Stimulated activated CD8-positive, alpha-beta memory T cell treated with anti-CD3 and anti-CD28 coated beads, Interleukin-4, amount 100 ng/mL, for 48 hours (primary cell): ENCODE data around the gene LIG1.
A peak's percentile ranks its signal among the peaks of the same experiment; 100 is the strongest.
"Not testable (repeated sequence)": the region's sequence is repeated elsewhere in the genome, so short reads cannot be mapped to it uniquely, and the experiment has no call there.

Experiments
- DNase-seq: peaks from one replicate; pipeline ENCODE4 v3.0.0-alpha.2; 2020

The LIG1 gene

DNA sequence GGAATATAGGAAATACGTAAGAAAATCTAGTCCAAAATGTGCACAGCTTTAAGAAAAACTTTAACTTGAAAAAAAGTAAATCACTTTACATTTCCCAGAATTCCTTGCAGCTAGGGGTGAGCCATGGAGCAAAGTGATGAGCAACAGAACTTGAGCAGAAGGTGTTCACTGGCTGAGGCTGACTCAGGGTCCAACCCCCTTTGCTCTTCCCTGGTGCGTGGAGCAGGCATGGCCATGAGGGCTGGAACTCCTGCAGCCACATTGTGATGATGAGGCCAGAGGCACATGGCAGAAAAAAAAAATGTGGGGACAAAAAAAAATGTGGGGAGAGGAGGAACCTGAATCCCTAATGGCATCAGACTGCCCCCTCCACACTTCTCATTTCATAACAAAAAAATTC lies 49.6 kb downstream of the LIG1 start:
- DNase-seq: no peak

DNA sequence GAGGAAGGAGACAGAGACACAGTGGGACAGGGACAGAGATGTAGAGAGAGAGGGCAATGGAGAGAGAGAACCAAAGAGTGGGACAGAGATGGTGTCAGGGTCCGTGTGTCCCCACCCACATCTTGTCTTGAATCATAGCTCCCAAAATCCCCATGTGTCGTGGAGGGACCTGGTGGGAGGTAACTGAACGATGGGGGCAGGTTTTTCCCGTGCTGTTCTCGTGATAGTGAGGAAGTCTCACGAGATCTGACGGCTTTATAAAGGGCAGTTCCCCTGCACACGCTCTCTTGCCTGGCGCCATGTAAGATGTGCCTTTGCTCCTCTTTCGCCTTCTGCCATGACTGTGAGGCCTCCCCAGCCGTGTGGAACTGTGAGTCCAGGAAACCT lies 52.0 kb downstream of the LIG1 start:
- DNase-seq: no peak

GRCh38 chr19:48117515-48118130 lies 52.5 kb downstream of the LIG1 start:
- DNase-seq: no peak

- no peak for DNase-seq
Observed at GRCh38 chr19:48113190-48113917, 56.8 kb downstream of the LIG1 start.

DNA sequence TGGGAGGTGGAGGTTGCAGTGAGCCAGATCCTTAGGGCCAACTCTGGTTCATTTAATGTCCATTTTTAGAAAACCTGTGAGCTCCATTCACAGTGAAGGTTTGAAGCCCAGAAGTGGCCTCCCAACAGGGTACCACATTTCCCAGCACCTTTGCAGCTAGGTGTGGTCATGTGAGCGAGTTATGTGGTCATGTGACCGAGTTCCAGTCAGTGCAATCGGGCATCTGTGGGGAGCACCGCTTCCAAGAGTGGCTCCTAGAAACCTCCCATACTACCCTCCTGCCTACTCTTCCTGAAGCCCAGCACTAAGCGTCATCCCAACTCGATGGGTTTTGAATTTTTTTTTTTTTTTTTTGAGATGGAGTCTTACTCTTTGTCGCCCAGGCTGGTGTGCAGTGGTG lies 58.9 kb downstream of the LIG1 start:
- DNase-seq: no peak

GRCh38 chr19:48110350-48110966 lies 59.7 kb downstream of the LIG1 start, which contains the start of gene PLA2G4C:
Gene PLA2G4C (minus strand): TSS chr19:48110817. CDS start chr19:48106529, 4,288 bp downstream.
- peak; percentile 91 for DNase-seq

GRCh38 chr19:48108997-48109782 lies 61.0 kb downstream of the LIG1 start:
- DNase-seq: no peak

- no peak for DNase-seq
Observed at GRCh38 chr19:48103922-48104321, 66.2 kb downstream of the LIG1 start.

DNA sequence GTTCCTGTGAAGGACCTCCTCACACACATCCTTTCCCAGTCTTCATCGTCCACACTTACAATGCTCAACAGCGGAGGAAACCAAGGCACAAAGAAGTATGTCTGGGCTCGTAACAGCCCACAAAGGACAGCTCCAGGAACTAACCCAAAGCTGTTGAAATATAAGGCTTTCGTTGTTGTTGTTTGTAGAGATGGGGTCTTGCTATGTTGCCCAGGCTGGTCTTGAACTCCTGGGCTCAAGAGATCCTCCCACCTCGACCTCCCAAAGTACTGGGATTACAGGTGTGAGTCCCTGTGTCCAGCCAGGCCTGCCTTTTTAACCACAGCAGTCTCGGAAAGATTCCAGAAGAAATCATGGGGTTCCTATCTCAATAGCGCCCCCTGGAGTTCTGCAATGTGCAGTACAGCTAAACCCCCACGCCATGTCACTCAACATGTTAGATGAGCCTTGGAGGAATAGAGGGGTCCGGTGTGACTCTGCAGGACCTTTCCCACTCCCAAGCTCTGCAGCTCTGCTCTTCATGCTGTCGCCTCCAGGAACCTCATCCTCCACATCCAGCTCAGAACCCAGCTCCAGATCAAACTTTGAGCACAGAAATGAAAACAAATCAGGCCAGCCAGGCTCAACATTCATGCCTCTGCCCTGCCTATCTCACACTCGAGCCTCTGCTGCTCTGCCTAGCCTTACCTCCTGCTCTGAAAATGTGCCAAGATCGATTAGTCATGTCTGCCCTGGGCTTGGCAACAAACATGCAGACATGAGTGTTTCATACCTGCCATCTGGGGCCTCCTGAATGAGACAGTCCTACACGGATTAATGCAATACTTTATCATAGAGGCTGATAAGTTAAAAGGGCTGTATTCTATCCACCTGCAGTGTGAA lies 67.0 kb downstream of the LIG1 start:
- DNase-seq: peak; percentile 60

DNA sequence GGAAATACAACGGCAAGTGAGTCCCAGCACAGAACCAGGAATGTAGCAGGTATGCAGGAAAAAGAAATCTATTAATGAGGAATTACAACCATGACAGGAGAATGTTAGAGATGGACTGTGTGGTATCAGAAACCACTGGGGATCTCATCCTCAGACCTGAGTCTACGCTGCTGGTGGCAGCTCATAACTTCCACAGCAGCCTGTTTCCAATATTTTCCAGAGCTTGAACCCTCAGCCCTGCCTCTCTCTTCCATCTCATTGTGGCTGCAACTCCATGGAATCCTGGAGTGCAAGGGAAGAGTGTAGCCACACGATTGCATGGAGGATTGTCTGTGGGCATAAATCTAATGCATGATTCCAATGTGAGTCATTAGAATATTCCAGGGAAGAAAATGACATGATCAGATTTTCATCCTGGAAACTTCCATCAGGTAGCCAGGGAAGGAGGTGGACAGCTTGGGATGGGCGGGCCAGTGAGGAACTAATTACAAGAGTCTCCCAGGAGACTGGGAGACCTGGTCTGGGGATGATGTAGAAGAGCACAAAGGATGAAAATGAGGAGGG lies 74.5 kb downstream of the LIG1 start:
- DNase-seq: no peak

GRCh38 chr19:48094855-48095203 lies 75.3 kb downstream of the LIG1 start:
- DNase-seq: no peak

GRCh38 chr19:48094129-48094854 lies 75.9 kb downstream of the LIG1 start:
- DNase-seq: no peak

DNA sequence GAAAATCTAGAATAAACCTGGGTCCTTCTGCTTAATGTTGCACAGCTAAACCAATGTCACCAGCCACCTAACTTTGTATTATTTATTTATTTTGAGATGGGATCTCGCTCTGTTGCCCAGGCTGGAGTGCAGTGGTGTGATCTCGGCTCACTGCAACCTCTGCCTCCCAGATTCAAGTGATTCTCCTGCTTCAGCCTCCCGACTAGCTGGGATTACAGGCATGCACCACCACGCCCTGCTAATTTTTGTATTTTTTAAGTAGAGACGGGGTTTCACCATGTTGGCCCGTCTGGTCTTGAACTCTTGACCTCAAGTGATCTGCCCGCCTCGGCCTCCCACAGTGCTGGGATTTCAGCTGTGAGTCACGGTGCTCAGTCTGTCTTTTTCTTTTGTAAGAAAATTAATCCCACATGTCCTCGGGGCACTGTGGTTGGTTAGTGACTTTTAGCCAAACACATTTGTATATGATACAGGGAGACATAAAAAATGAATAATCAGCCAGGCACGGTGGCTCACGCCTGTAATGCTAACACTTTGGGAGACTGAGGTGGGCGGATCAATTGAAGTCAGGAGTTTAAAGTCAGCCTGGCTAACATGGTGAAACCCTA lies 78.9 kb downstream of the LIG1 start:
- DNase-seq: not testable (repeated sequence)

- no peak for DNase-seq
Observed at GRCh38 chr19:48090281-48090802, 79.8 kb downstream of the LIG1 start.

GRCh38 chr19:48088991-48089390 lies 81.2 kb downstream of the LIG1 start:
- DNase-seq: not testable (repeated sequence)

DNA sequence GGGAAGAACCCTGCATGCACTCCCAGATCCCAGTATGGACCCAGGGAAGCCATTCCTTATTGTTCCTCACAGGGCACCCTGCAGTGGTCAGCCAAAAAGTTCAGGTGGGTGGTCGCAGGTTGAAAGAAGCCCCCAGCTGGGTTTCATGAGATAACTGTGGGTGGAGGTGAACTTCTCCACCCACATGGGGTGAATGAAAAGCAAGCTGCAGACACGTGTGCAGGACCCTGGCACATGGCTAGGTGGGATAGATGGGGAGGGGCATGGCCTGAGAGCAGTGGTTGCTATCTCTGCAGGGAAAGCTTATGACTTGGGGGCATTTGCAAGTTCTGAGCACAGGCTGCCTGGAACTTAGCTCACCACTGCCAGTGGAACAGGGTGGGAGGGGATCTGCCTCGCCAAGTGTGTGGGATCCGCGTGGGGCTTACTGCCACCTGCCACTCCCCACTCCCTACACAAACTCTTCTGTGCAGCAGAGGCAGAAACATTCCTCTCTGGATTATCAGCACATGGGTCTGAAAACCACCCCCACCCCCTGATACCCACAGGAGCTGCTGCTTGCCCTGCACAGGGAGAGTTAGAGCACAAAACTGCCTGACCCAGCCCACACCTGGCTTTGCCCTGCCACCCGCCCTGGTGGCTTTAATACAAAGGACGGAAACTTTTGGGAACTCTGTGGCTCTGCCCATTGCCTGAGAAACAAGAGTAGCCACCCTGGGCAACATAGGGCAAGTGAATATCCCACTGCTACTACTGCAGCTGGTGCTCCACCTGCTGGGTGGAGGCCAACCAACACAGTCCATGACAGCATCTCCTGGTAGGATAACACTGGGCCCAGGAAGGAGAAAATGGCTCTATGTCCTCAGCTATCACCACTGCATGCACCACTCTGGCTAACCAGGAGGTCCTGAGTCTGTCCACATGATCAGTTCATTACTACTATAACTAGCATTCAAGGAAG lies 84.0 kb downstream of the LIG1 start:
- no peak for DNase-seq

GRCh38 chr19:48085076-48085475 lies 85.1 kb downstream of the LIG1 start:
- no peak for DNase-seq

DNA sequence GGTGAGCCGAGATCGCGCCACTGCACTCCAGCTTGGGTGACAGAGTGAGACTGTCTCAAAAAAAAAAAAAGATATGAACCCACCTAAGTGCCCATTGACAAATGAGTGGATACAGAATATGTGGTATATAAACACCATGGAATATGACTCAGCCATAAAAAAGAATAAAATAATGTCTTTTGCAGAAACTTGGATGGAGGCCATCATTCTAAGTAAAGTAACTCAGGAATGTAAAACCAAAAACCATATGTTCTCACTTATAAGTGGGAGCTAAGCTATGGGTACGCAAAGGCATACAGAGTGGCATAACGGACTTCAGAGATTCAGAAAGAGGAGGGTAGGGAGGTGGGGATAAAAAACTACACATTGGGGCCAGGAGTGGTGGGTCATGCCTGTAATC lies 89.0 kb downstream of the LIG1 start:
- DNase-seq: no peak

DNA sequence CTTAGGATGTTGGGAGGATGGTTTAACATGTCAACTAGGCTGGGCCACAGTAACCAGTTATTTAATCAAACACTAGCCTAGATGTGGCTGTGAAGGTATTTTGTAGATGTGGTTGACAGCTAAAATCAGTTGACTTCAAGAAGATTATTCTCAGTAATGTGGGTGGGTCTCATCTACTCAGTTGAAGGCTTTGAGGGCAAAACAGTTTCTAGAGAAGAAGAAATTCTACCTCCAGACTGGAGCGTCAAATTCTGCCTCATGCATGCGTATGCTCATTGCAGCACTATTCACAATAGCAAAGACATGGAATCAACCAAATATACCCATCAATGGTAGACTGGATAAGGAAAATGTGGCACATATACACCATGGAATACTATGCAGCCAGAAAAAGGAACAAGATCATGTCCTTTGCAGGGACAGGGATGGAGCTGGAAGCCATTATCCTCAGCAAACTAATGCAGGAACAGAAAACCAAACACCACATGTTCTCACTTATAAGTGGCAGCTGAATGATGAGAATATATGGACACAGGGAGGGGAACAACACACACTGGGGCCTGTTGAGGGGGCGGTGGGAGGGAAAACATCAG lies 99.9 kb downstream of the LIG1 start:
- DNase-seq: not testable (repeated sequence)
